Mammary epithelial cell (primary cell): Measurements from ENCODE around the gene IFNL2.

Source experiments
- CTCF ChIP-seq, 2 donors: IDR thresholded peaks in 1 of 2; conservative IDR thresholded peaks in 1 of 2; 2 replicates each; pipeline ENCODE4 v1.5.1; 2011 to 2012; ENCODE audit warnings: inconsistent platforms in 2 of 2, low read length in 2 of 2, mild to moderate bottlenecking in 2 of 2, control low read depth in 1 of 2, low read depth in 1 of 2; ENCODE audit not compliant: insufficient read depth in 1 of 2; ENCODE audit errors: extremely low read depth in 1 of 2
- EZH2 ChIP-seq: IDR thresholded peaks from 2 replicates; pipeline ENCODE4 v1.6.1; 2012; ENCODE audit warnings: low read length, inconsistent platforms, borderline replicate concordance

- TF ChIP-seq EZH2 (no peak), CTCF (conservative IDR thresholded peaks at IDR 0.05 in 1 of 2, IDR thresholded peaks at IDR 0.05 in 1 of 2; ENCODE audit: extremely low read depth in 1 of 2, insufficient read depth in 1 of 2, low read depth in 1 of 2, low read length in 2 of 2) (no peak)
Observed at GRCh38 chr19:39240421-39240820, 27.8 kb upstream of the IFNL2 start.
